Prostate gland (tissue), 2 donors: ENCODE measurements around the gene SIVA1. TPM values are rescaled to one million over a fixed set of nuclear protein-coding genes. Genes with fewer than 3 reads are reported as not detected.

Source experiments
- DNase-seq: peaks from one replicate; pipeline ENCODE4 v3.0.0-alpha.2; 2019; ENCODE audit warnings: low spot score
- H3K27ac ChIP-seq, 2 donors: fragments of 200-600 bp; sonication (generic); 2 replicates each; pipeline ENCODE4 v1.5.1; 2017 to 2019
- H3K27me3 ChIP-seq: fragments of 200-600 bp; sonication (generic); replicated peaks from 2 replicates; pipeline ENCODE4 v1.5.1; 2019; ENCODE audit not compliant: insufficient read depth
- H3K36me3 ChIP-seq, 2 donors: fragments of 200-600 bp; sonication (generic); 1 replicate in 1 of 2; 2 replicates in 1 of 2; pipeline versions ENCODE4 v1.5.1 to v1.8.1; 2017 to 2019
- H3K4me1 ChIP-seq: fragments of 200-600 bp; sonication (generic); replicated peaks from 2 replicates; pipeline ENCODE4 v1.5.1; 2019
- H3K4me3 ChIP-seq, 2 donors: fragments of 200-600 bp; sonication (generic); 2 replicates each; pipeline ENCODE4 v1.5.1; 2017 to 2019
- H3K9me3 ChIP-seq: fragments of 200-600 bp; sonication (generic); 2 replicates; pipeline ENCODE4 v1.5.1; 2017
- CTCF ChIP-seq, 4 experiments: fragments of 200-600 bp in 2 of 4; fragments of 450-650 bp in 2 of 4; sonication (generic) in 2 of 4; IDR thresholded peaks; 1 replicate in 3 of 4; 2 replicates in 1 of 4; pipeline ENCODE4 v1.5.1; 2016 to 2019; ENCODE audit warnings: antibody characterized with exemption in 4 of 4, mild to moderate bottlenecking in 2 of 4, moderate library complexity in 2 of 4
- POLR2A ChIP-seq: fragments of 450-650 bp; IDR thresholded peaks from one replicate; pipeline ENCODE4 v1.6.1; 2016; ENCODE audit warnings: antibody characterized with exemption, mild to moderate bottlenecking
- POLR2AphosphoS5 ChIP-seq: sonication (generic); formaldehyde crosslinking; IDR thresholded peaks from one replicate; pipeline ENCODE4 v1.6.1; 2017; ENCODE audit warnings: antibody characterized with exemption
- WGBS: methylation state at CpG from one replicate; pipeline ENCODE4 v1.1.5; 2018; 5-methylcytosine and 5-hydroxymethylcytosine counted together
- intact Hi-C: fragments of 100-400 bp; cut with DNase I; formaldehyde crosslinking; loops from one replicate; pipeline ENCODE4 v1.14.2; 2022
- total RNA-seq, 2 donors: library from RNA; depleted of rRNA; stranded (reverse); fragments of >200 nt; gene quantifications; one replicate each; pipeline ENCODE4 v1.1.0, GENCODE V29; 2016

The SIVA1 gene
- total RNA-seq, 2 donors from 2014 or later = 249 to 514 TPM

- DNase-seq = no peak
- TF ChIP-seq POLR2A (no peak), POLR2AphosphoS5 (peak; percentile 9), CTCF (IDR thresholded peaks at IDR 0.05) (no peak)
- Histone ChIP-seq H3K36me3 (no peaks in the 10 kb centered on the region), H3K9me3 (no peaks in the 10 kb centered on the region), H3K27me3 (no peaks in the 10 kb centered on the region), H3K4me3 (no peak overlapping the region), H3K27ac (peak overlapping the region; percentile 9 to 33), H3K4me1 (peaks cover 57% of the 10 kb centered on the region)
- 88% methylated on average over 26 of the region's 31 CpGs for WGBS
- intact Hi-C loops = no loop called here
Observed at GRCh38 chr14:104789752-104790743, 37.1 kb downstream of the SIVA1 start.

- Histone ChIP-seq H3K4me1 (peaks cover 61% of the 10 kb centered on the region), H3K27ac (peak overlapping the region in 1 of 2 donors; percentile 87), H3K27me3 (no peaks in the 10 kb centered on the region), H3K4me3 (no peak overlapping the region), H3K9me3 (no peaks in the 10 kb centered on the region), H3K36me3 (no peaks in the 10 kb centered on the region)
- WGBS = 84% methylated on average over 9 of the region's 9 CpGs
- TF ChIP-seq POLR2AphosphoS5 (no peak), CTCF (IDR thresholded peaks at IDR 0.05) (no peak), POLR2A (no peak)
- intact Hi-C loops = no loop called here
- no peak for DNase-seq
Observed at GRCh38 chr14:104791425-104791824, 38.5 kb downstream of the SIVA1 start.

GRCh38 chr14:104792101-104792884, 39.3 kb downstream of the SIVA1 start:
- TF ChIP-seq POLR2AphosphoS5 = no peak
- TF ChIP-seq CTCF (IDR thresholded peaks at IDR 0.05) = no peak
- TF ChIP-seq POLR2A = no peak
- no peaks in the 10 kb centered on the region for H3K27me3 ChIP-seq
- H3K9me3 ChIP-seq = no peaks in the 10 kb centered on the region
- H3K4me1 ChIP-seq = peaks cover 58% of the 10 kb centered on the region
- DNase-seq = no peak
- H3K27ac ChIP-seq = peak overlapping the region; percentile 57 to 87
- 77% methylated on average over 23 of the region's 25 CpGs for WGBS
- intact Hi-C loops = no loop called here
- H3K36me3 ChIP-seq = no peaks in the 10 kb centered on the region
- H3K4me3 ChIP-seq = no peak overlapping the region

GRCh38 chr14:104792945-104793702, 40.2 kb downstream of the SIVA1 start:
- Histone ChIP-seq H3K4me1 (peaks cover 52% of the 10 kb centered on the region), H3K27me3 (no peaks in the 10 kb centered on the region), H3K27ac (peak overlapping the region; percentile 57 to 87), H3K36me3 (no peaks in the 10 kb centered on the region), H3K4me3 (peak overlapping the region in 1 of 2 donors; percentile 86), H3K9me3 (no peaks in the 10 kb centered on the region)
- no peak for DNase-seq
- intact Hi-C loops = no loop called here
- no peak for TF ChIP-seq CTCF (IDR thresholded peaks at IDR 0.05)
- no peak for TF ChIP-seq POLR2AphosphoS5
- TF ChIP-seq POLR2A = no peak
- WGBS = 78% methylated on average over 16 of the region's 16 CpGs
